Stimulated activated CD4-positive, alpha-beta T cell treated with anti-CD3 and anti-CD28 coated beads, Interleukin-12 subunit alpha, Interleukin-12 subunit beta, amount 100 ng/mL, for 24 hours (primary cell): ENCODE data around the gene CAMTA1.

Experiments
- DNase-seq, 2 experiments: peaks; one replicate each; pipeline ENCODE4 v3.0.0-alpha.2; 2020; ENCODE audit warnings: low read depth in 2 of 2

Gene CAMTA1

GRCh38 chr1:7633506-7634245, 848.4 kb downstream of the CAMTA1 start:
- no peak for DNase-seq

DNA sequence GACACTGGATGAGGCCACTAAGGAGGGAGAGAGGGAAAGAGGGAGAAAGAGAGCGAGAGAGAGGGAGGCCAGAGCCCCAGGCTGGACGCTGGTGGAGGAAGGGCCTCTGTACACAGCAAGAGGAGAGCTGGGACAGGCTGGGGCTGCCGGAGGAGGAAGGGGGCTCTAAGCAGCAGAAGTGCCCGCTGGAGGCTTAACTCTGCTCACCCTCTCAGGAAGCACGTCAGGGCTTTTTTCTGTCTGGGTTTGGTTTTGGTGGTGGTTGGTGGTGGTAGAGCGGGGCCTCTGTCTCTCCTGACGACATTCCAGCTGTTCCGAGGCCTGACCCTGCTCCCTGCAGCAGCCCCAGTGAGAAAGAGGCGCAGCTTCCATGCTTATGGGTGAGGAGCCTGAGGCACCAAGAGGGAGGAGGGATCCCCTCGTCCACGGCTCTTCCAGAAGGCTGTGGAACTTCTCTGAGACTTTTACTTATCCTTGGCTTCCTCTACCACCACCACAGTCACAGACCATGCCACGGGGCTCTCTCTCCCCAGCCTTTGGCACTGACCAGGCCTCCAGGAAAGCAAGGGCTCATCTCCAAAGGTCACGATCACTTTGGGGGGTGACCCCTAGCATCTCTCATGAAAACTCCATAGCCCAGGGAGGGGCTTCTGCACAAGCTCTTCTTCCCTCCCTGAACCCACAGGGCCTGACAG, 849.4 kb downstream of the CAMTA1 start:
- DNase-seq: no peak

DNA sequence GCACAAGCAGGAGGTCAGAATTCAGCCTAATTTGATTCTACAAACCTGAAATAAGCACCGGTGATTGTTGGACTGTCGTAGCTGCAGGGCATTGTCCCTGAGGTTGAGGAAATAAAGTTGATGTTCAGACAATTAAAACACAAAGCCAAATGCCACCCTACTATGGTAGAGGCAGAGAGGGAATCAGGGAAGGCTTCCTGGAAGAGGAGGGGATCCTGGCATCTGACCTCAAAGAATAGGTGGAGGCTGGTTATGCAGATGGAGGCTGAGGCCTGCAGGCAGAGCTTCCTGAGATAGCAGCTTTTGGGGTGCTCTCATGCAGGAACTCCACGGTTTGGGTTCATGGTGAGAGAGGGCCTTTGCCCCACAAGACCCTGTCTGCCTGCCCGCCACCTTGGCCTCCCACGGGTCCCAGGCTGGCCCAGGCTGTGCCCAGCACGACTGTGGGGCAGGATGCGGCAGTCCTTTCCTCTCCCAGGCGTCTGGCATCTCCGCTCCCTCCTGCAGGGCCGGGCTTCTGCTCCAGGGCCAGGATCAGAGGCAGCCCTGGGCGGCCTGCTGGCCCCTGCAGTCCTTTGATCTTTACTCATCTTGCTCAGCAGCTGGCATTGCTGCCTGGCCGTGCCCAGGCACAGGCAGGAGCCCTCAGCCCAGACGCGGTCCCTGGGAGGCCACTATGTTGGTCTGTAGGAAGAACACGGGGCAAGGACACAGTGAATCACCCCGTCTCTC, 851.7 kb downstream of the CAMTA1 start:
- no peak for DNase-seq

GRCh38 chr1:7638078-7638477, 852.8 kb downstream of the CAMTA1 start:
- DNase-seq: no peak

DNA sequence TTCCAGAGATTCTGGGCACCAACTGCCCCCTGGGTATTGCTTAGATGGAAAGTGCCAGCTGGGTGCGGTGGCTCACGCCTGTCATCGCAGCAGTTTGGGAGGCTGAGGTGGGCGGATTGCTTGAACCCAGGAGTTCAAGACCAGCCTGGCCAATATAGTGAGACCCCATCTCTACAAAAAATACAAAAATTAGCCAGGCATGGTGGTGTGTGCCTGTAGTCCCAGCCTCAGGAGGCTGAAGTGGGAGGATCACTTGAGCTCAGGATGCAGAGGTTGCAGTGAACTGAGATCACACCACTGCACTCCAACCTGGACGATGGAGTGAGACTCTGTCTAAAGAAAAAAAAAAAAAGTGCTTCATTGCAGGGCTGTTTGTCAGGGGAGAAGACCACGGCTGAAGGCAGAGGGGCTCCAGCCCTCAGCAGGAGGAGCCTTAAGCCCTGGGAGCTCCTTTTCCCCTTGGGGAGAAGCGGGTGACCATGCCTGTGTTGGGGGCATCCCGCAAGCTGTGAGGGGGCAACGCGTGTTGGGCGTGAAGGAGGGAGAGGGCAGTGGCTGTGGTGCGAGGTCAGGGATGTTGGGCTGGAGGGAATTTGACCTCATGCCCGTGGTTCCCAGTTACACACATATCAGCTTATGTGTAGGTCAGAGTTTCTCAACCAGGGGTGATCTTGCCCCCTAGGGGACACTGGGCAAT, 854.3 kb downstream of the CAMTA1 start:
- no peak for DNase-seq

GRCh38 chr1:7640350-7640749, 855.1 kb downstream of the CAMTA1 start:
- no peak for DNase-seq

DNA sequence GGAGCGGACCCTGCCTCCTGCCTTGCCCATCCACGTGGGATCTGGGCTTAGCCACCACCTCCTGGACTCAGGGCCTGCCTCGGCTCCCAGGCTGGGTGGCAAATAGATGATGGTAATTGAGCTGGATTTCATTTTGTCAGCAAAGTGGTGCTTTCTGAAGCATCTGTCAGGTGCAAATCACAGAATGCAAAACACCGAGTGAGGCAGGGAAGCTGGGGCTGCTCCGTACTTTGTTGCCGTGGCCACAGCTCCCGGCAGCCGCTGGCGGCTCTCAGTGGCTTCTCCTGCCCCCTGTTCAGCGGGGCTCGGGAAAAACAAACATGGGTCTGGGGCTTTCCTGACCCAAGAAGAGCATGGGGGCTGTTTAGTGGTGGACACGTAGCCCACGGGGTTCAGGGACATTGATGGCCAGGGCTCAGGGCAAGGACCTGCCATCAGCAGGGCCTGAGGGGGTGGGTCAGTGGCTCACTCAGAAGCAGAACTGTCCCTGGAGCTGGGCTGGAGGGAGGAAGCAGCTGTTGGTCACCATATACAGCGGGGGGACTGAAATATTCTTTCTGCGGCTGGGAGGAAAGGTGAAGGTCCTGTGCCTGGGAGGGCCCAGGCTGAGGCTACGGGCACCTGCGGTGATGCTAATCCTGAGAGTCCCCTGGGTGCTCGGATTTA, 855.8 kb downstream of the CAMTA1 start:
- DNase-seq: no peak

DNA sequence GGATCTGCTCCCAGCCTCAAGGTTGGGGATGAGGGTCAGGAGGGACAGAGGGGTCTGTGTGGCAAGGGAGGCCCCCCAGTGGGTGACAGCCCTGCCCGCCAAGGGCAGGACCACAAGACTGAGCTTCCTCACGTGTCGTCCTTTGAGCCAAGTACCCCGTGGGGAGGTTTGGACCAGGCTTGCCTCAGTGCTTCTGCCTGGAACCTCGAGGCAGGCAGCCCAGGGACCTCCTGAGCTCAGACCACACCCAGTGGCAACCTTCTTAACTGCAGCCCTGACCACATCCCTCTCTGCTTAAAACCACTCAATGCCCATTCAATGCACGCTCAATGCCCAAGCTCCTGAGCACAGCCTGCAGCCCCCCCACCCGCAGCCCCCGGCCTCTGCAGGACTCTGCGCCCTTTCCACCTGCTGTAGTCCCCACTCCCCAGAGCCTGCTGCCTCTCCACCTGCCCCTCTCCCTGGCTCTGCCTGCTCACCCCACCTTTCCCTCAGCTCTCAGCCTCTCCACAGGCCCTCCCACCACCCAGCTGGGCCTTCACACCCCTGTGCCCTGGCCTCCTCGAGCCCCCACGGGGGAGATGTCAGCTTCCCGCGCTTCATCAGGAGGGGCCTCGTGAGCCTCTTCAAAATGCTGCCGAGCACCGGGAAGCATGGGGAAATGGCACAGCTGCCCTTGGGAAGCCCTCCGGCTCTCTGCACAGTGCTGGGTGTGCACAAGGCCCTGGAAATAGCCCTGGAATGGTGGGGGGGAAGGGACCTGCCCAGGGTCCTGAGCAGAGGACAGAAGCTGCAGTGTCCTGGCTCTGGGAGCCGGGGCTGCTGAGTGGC, 856.5 kb downstream of the CAMTA1 start:
- DNase-seq: no peak

DNA sequence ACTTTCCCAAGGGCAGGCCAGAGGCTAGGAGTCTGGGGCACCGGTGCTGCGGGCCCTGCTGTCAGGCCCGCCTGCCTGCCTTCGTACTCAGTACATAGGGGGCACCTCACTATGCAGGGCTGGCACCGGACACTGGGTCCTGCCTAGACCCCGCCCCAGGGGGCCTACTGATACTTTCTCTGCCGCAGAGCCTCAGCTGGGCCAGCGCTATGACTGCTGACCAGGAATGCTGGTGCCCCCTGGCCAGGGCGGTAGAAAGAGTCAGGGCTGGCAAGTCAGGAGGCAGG, 857.1 kb downstream of the CAMTA1 start:
- DNase-seq: no peak

DNA sequence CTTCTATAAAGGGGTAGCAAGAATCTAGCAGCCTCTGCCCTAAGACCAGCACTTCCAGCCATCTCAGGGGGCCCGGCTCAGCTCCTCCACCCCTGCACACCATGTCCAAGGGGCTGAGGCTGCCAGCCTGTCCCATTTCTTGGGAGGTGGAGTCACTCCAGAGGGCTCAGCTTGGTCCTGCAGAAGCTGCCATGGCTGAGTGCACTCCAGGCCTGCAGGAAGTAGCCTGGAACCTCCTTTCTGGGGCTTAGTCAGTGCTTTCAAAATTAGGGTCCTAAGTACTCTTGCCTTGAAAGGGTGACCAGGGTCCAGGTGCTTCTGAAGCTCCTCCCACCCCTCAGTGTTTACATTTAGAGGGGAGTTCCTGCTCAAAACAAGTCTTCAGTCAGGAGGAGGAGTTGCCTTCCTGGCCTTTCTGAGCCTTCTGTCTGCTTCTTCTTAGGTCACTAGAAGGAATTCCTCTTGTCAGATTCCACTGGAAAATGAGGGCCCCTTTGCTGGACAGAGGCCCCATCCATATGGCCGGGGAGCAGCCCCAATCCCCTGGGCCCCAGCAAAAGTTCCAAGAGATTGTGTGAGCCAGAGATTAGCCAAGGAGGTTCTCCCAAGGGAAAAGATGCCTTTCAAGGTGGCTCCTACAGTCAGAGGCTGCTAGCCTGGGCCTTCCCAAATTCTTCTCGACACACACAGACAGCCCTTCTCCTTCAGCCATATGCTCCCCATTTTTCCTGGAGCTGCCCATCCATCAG, 857.7 kb downstream of the CAMTA1 start:
- DNase-seq: no peak

GRCh38 chr1:7643530-7643929, 858.3 kb downstream of the CAMTA1 start:
- DNase-seq: no peak

GRCh38 chr1:7644086-7644485, 858.8 kb downstream of the CAMTA1 start:
- DNase-seq: no peak

DNA sequence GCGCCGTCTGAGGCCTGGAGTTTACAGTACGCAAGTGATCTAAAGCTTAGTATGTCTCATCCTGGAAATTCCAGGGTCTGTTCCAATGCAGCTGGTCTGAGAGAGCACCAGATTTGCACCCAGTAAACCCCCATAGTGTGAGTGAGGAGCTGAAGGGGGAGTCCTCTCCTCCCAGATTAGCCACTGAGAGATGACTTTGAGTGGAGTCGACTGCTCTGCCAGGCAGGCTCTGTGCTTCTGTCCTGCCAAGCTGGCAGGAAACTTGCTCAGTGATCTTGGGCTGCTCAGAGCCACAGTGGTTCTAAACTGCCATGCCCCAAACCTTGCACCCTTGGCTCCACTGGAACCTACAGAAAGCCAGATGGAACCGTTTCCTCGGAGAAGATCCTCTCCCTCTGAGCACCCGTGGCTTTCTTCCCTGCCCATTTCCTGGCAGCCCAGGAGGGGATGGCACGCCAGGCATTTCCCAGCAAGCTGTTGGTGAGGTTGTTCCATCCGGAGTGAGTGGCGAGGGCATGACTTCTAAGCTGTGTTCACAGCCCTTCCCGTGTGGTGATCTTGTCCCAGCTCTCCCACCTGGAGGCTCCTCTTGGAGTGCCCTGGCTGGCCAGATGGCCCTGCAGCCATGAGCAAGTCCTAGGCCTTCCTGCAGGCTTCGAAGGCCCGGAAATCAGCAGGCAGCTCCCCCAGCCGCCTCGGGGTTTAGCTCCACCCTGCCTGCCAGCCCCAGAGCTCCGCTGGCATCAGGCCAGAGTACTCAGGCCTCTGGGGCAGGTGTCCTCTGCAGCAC, 859.9 kb downstream of the CAMTA1 start:
- DNase-seq: no peak

DNA sequence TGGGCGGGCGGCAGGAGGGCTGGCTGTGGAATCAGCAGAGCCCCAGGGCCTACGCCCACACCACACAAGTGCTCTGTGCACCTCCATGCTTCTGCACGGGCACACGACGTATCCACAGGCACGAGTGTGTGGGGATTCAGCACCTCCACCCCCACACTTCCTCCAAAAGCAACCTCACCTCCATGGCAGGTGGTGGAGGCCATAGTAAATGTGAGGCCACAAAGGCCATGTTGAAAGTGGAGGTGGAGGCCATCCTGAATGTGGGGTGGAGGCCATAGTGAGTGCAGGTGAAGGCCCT, 860.4 kb downstream of the CAMTA1 start:
- DNase-seq: no peak

- DNase-seq: no peak
These were observed 860.9 kb downstream of the CAMTA1 start for GRCh38 chr1:7646164-7646563.

DNA sequence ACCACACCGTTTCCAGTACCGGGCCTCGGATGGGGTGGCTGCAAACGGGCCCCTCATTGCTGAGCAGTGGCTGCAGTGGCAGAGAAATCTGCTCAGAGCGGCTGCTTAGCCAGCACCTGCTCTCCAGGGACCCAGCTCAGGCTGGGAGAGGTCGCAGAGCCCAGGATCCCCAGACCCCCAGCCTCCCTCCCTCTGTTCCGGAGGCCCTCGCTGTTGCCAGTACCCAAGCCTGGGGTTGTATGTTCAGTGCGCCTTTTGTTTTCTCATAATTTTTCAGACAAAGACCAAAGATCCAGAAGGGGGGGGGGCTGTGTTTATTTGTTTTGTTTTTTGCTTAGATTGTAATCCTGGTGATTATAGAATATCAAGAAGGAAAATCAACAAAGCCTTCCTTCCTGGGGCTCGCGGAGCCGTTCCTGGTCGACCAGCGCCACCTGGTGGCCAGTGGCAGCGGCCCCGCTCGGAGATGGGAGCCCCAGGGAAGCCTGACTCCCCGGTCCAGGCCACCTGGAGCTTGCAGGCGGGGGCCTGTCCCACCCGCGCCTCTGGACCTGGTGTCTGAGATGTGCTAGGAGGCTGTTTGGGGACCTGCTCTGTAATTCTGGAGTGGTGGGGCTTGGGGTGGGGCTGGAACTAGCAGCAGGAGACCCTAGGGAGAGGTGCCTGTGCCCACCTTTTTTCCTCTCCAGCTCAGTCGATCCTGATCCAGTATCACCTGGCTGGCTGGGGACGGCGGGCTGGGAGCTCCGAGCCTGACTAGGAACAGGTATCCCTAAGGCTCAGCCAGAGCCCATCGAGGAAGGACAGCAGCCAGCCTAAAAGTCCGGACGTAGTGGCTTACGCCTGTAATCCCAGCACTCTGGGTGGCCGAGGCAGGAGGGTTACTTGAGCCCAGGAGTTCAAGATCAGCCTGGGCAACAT, 862.0 kb downstream of the CAMTA1 start:
- DNase-seq: peak; percentile 40 to 68

DNA sequence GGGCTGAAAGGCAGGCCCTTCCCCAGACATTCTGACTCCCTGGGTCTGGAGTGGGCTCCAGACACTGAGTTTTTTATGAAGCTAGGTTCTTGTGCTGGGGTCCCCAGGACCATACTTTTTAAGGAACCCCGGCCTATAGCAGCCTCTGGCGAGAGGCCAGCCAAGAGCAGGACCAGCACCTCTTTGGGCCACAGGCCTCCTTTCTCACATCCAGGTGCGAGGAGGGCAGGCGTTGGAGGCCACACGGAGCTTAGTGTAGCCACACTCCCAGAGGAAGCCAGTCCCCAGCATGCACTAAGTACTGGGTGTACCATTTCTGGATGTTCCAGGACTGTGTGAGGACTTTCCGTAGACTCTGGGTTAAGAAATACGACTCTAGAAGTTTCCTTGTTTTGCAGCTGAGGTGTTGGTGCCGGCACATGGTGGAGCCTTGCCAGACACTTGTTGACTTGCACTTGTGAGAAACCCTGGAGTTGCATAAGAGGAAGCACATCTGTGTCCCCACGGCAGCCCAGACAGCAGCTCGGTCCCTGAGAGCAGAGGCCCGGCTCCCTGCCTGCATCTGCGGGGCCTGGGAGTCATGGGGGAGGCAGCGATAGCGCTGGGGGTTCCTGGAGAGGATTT, 863.6 kb downstream of the CAMTA1 start:
- DNase-seq: no peak

DNA sequence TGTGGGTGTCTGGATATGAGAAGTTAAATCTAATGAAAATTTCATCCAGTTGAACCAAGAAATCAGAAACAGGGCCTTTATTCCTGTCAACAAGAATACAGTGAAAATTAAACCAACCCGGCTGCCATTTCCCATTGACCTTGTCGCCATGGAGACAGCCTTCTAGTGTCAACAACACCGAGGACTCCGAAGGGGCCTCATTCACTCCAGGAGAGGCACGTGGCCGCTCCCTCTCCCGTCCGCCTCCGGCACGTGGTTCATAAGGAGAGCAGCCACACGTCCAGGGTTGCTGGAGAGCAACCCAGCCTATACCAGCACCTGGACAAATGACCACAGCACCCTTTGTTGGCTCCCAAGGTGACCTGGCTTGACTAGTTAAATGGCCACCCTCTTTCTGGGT, 865.5 kb downstream of the CAMTA1 start:
- no peak for DNase-seq
